DMS 273 (cell line): ENCODE results near the gene IL4R.
"Not testable (repeated sequence)": the region's sequence is repeated elsewhere in the genome, so short reads cannot be mapped to it uniquely, and the experiment has no call there.

Experiments
- DNase-seq: peaks from one replicate; lab custom pipeline; 2025; ENCODE audit not compliant: unreplicated experiment; lab: John Stamatoyannopoulos, UW

The IL4R gene

DNA sequence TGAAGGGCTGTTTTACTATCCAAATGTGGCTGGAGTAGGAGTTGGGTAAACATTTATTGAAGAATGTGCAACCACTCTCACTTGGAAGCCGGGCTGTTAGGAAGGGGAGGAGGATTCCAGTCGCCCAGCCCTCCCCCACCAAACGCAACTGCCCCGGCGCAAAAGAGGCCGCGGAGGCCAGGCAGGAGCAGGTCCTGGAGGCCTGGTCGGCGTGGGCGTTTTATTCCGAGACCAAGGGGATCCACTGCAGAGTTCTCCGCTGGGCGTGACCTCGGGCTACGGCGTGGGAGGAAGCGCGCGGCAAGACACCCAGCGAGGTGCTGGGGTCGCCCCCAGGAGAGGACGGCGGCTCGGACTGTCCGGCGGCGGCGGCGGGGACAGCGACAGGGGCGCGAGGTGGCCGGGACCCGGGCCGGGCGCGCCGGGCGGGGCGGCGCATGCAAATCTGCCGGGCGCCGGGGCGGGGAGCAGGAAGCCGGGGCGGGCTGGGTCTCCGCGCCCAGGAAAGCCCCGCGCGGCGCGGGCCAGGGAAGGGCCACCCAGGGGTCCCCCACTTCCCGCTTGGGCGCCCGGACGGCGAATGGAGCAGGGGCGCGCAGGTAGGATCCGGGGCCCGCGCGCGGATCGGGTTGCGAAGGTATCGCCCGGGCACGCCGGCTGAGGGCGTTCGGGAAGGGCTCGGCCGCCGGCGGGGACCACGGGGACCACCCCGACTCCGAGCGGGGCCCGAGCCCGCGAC lies at the start of gene IL4R:
TSS of gene IL4R (plus strand) at position 553 of the 739 bp plus-strand sequence. CDS start 26,230 bp downstream, outside the sequence.
- DNase-seq: peak; percentile 65

DNA sequence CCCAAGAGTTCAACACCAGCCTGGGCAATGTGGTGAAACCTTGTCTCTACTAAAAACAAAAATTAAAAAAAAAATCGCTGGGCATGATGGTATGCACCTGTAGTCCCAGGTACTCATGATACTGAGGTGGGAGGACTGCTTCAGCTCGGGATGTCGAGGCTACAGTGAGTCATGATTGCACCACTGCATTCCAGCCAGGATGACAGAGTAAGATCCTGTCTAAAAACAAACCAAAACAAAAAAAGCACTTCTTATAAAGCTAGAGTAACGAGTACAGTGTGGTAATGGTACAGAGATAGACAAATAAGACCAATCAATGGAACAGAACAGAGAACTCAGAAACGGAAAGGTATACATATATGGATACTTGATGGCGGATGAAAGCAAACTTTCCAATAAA lies 49.6 kb upstream of the IL4R start:
- no peak for DNase-seq

DNA sequence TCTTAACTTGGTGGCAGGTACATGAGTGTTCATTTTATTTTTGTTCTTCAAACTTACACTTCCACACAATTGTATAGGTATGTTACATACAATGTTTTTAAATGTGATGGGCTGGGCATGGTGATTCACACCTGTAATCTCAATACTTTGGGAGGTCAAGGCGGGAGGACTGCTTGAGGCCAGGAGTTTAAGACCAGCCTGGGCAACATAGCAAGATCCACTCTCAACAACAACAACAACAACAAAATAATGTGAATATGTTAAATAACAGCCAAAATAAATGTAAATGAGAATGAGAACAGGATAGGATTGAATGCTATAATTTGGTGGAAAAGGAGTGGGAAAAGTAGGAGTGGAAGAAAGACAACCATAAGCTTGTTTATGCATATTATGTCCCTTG lies 47.8 kb upstream of the IL4R start:
- DNase-seq: no peak

DNA sequence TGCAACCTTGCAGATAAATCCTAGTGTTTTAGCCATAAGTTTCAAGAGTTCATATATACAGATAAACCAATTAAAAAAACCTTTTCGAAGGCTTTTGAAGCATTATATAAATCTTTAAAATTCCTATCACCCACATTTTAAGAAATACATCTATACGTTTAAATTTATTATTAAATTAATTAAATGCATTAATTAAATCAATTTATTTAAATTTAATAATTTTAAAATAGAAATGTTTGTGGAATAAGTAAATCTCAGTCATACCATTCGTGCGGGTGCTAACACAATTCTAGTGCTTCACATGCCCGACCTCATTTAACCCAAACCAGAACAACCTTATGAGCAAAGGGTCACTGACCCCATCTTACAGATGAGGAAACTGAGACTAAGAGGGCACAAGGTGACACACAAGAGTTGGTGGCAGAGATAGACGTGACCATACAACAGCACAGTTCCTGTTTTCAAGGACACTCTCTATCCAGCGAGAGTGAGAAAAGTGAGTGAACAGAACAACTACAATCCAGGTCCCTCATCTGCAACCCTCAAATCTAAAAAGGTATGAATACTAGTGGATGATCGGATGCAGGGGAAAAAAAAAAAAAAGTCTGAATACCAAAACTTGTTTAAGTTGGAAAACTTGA lies 46.6 kb upstream of the IL4R start:
- DNase-seq: no peak

DNA sequence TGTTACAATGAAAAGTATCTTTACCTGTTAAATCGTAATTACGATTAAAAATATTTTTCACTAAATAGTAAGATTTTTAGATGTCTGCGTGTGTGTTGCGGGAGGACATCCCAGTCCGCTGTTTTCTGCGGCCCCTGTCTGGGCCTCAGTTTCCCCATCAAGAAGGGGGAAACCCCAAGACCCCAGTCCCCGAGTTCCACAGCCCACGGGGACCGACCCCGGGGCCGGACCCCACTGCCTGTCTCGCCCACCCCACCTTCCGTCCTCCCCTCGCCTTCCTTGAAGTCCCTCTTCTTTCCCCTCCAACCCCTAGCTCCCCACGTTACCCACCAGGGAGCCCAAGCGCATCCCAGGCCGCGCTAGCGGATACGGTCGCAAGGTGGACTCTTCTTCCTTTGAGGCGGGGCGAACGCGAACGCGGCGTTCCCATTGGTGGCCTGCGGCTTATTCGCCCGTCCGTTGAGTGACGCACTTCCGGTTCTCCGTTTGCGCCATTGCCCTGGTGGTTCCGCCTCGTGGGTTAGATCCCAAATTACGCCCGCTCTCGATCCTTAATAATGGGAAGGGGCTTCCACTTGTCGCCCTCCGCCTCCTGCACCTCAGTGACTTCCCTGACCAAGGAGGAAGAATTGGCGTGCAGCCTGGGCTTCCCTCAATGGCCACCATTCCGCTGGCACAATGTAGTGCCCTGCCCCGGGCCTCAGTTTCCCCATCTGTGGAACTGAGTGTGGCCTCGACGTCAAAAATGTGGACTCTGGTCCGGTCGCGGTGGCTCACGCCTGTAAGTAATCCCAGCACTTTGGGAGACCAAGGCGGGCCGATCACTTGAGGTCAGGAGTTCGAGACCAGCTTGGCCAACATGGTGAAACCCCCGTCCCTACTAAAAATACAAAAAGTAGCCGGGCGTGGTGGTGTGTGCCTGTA lies 45.1 kb upstream of the IL4R start, which contains the start of gene NSMCE1:
TSS of gene NSMCE1 (minus strand) at position 397 of the 924 bp plus-strand sequence. CDS start 11,202 bp downstream, outside the sequence.
- DNase-seq: peak; percentile 99

DNA sequence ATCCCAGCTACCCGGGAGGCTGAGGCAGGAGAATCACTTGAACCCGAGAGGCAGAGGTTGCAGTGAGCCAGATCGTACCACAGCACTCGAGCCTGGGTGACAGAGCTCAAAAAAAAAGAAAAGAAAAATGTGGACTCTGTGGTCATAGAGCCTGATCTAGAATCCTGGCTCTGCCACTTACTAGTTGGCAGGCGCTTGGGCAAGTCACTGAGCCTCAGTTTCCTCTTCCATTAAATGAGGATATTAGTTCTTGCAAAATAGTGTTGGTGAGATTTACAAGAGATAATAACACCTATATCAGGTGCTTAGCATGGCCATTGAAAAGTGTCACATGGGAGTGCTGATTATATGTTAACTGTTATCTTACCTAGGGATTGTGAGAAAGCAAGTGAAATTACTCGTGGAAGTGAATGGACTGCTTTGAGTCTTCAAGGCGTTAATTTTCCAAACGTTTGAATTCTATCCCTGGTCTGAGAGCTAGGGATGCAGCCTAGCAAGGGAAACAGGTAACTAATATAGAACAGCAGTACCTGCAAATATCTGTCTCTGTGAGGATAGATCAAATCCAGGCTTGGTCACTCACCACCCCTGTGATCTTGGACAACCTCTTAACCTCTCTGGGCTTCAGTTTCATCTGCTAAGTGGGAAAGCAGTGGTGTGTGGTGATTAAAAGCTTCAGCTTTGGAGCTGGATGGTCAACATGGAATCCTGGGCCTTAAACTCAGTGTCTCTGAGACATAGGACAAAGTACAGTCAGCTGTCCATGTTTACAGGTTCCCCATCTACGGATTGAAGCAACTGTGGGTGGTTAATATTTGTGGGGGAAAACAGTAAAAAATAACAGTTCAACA lies 44.2 kb upstream of the IL4R start:
- DNase-seq: no peak

DNA sequence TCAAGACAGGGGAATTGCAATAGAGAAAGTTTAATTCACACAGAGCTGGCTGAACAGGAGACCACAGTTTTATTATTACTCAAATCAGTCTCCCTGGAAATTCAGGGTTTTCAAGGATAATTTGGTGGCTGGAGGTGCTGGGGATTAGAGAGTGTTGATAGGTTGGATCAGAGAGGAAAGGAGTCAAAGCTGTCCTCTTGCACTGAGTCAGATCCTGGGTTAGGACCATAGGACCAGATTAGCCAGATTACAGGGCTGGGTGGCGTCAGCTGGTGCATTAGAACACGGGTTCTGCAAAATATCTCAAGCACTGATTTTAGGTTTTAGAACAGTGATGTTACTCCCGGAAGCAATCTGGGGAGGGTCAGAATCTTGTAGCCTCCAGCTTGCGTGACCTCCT lies 43.4 kb upstream of the IL4R start:
- no peak for DNase-seq

DNA sequence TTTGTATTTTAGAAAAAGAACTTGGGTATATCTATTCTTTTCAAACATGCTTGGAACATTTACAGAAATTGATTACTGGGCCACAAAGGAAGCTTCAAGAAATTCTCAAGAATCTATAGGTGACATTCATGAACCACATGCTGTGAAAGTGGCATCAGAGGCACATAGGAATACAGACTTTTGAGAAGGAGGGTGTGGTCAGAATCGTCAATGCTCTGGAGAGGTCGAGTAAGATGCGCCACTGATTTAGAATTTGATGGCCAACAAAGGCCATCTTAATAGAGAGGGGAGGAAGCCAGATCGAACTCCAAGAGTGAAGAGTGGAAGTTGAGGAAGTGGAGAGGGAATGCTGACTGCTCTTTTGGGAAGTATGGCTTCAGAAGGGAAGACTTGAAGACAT lies 41.7 kb upstream of the IL4R start:
- DNase-seq: no peak

DNA sequence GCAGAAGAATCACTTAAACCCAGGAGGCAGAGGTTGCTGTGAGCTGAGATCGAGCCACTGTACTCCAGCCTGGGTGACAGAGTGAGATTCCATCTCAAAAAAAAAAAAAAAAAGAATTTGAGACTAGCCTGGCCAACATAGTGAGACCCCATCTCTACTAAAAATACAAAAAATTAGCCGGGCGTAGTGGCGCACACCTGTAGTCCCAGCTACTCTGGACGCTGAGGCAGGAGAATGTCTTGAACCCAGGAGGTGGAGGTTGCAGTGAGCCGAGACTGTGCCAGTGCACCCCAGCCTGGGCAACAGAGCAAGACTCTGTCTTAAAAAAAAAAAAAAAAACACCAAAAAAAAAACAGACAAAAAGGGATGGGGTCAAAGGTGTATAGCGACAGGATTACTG lies 41.1 kb upstream of the IL4R start:
- not testable (repeated sequence) for DNase-seq

DNA sequence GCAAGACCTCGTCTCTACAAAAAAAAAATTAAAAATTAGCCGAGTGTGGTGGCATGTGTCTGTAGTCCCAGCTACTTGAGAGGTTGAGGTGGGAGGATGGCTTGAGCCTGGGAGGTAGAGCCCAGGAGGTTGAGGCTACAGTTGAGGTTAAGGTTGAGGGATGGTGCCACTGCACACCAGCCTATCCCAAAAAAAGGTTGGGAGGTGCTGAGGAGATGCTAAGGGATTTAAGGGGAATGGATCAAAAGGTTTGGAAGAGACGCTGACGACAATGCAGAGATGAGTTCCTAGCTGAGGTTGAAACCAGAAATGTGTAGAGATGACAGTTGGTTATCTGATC lies 40.5 kb upstream of the IL4R start:
- DNase-seq: no peak

DNA sequence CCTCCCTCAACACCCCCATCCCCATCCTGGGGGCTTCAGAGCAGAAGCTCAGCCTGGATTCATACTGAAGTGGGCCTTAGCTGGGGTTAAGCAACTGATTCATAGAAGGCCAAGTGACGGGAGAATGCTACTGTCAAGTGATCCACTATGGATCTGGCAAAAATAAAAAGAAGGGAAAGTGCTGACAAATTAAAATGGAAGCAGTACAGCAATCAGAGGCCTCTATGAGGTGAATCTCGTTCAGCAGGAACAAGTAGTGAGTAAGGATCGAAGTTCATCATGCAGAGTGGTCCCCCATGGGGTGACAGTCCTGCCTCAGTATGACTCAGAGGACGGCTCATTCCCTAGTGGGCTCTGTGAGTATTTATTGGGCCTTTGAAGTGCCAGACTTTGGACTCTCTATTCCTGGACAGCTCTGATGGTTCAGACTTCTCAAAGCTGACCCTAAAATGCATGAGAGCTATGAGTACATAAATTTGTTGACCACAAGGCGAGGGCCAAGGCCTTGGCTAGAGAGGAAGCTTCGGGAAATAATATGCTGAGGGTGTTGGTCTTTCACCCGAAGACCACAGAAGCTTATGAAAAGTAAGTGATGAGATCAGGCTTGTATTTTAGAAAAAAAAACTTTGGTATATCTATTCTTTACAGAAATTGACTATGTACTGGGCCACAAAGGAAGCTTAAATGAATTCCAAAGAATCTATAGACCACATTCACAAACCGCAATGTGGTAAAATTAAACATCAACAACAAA lies 39.9 kb upstream of the IL4R start:
- no peak for DNase-seq

DNA sequence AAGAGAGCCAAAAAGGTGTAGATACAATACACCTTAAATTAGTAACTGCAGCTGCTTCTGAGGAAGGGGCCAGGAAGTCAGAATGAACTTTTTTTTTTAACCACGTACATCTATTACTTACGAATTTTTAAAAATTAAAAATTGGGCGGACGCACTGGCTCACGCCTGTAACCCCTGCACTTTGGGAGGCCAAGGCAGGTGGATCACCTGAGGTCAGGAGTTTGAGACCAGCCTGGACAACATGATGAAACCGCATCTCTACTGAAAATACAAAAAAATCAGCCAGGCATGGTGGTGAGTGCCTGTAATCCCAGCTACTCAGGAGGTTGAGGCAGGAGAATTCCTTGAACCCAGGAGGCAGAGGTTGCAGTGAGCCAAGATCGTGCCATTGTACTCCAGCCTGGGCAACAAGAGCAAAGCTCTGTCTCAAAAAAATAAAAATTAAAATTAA lies 39.3 kb upstream of the IL4R start:
- DNase-seq: not testable (repeated sequence)

DNA sequence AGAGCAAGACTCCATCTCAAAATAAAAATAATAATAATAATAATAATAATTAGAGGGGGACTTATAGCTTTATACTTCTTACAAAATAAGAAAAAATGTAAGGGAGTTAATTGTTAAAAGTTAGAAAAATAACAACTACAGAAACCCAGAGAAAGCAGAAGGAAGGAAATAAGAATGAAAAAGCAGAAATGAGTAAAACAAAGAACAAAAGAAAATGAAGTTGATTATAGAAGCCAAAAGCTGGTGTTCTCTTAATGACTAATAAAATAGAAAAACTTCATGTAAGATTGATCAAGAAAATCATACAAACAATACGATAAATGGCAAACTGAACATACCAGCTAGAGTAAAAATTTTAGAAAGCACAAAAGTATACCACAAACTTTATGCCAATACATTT lies 38.4 kb upstream of the IL4R start:
- DNase-seq: no peak

DNA sequence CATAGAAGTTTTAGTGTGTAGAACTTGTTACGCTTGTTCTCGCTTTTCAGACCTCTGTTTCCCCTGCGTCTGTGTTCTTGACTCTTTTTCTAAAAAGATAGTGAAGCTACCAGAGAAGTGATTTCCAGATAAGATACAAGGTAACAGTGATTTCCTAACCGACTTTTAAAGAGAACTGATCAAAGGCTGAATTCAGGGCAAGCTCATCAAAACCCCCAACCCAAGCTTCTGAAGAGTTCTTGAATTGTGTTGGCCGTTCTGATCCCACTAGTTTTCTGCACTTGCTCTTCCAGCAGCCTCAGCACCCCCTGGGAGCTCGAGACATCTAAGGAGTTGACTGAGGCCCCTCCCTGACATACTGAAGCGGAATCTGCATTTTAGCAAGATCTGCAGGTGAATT lies 32.5 kb upstream of the IL4R start:
- no peak for DNase-seq

DNA sequence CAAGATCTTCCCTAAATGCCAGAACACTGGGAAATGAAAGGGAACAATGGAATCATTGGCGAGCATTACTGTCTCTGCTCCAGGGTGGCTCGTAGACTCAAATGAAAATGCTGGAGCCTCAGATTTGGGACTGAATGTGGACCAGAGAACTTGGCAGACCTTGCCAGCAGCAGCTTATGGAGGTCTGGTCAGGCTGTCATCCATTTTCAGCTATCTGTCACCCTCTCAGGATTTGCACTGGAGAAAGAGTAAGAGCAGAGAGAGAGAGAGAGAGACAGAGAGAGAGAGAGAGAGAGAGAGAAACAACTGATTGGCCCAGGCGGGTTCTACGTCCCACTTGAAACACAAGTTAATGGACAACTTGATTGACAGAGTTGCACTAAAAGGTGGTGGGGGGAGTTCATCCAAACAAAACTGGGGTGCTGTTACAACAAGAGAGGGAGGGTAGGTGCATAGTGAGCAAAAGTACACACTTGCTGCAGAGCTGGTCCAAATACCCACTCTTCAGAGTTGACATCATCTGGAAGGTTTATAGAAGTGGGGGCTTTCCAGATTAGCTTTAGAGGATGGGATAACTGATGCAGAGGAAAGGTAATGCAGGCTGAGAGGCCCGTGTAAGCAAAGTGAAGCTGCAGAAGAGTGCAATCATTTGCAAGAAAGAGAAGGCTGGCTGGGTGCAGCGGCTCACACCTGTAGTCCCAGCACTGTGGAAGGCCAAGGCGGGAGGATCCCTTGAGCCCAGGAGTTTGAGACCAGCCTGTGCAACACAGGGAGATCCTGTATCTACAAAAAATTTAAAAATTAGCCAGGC lies 28.7 kb upstream of the IL4R start:
- DNase-seq: no peak

DNA sequence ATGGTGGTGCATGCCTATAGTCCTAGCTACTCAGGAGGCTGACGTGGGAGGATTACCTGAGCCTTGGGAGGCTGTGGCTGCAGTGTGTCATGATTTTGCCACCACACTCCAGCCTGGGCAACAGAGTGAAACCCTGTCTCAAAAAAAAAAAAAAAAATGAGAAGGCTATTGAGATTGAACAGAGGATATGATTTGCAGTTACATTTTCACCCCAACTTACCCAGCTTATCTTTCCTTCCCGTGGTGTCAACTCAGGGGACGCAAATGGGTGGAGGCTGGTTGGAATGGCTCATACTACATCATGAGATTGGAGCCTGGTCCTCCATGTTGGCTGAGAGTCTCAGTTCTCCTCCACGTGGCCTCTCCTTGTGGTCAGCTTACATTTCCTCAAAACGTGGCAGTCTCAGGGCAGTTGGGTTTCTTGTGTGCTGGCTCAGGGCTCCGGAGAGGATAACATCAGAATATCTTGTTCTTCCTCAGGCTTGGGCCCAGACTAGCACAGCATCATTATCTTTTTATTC lies 28.0 kb upstream of the IL4R start:
- no peak for DNase-seq

DNA sequence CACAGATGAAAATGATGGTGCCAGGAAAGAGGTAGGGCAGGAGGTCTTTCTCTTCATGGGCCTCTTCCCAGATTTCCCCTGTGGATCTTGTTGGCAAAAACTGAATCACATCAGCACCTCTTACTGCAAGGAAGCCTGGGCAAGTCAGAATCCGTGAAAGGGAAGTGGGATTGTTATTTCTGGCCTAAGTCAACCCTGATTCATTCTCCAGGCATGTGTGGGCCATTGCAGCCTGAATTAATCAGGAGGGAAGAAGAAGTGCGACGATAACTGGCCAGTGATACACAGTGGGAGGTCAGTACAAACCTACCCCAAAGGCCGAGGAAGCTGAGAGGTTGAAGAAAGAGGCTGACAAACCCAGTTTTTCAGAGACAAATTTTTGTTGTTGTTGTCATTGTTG lies 27.3 kb upstream of the IL4R start:
- no peak for DNase-seq

DNA sequence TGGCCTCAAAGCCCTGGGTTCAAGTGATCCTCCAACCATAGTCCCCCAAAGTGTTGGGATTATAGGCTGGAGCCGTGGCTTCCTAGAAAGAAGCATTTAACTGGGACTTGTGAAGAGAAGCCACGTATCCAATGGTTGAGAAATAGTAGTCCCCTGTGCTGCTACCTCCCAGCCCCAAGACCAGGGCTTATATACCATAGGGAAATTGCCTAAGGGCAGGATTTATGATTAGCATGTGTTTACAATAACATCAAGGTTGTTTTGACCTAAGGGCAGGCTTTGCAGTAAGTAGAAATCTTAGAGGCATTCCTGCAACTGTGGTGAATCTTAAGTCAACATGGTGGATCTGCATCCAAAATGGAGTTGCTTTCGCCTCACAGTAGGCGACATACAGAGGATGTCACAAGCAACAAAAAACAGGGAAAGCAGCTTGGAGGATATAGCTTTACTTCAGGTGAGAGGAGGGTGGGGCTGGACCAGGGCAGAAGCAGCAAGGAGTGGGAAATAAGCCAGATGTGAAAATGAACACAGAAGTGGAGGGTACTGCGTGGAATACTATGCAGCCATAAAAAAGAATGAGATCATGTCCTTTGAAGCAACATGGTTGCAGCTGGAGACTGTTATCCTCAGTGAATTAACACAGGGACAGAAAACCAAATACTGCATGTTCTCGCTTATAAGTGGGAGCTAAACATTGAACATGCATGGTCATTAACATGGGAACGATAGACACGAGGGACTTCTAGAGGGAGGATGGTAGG lies 26.5 kb upstream of the IL4R start:
- no peak for DNase-seq
